AG04450 (cell line): ENCODE measurements around the gene CD300LF. TPM values are rescaled to one million over a fixed set of nuclear protein-coding genes. Genes with fewer than 3 reads are reported as not detected.

Experiments
- CTCF ChIA-PET: fragments of 300-600, 350-600 bp; formaldehyde crosslinking; extraction: SDS; loops from one replicate; lab custom pipeline; 2022; ENCODE audit warnings: antibody characterized with exemption, inconsistent platforms; lab: Charles Lee
- POLR2A ChIA-PET: fragments of 350-600 bp; formaldehyde crosslinking; extraction: SDS; loops from one replicate; lab custom pipeline; 2021; ENCODE audit warnings: antibody characterized with exemption, inconsistent platforms; lab: Yijun Ruan, JAX
- DNase-seq: peaks from one replicate; pipeline ENCODE4 v3.0.0-alpha.2; 2011; ENCODE audit warnings: low read depth, low spot score
- H3K27ac ChIP-seq: one replicate; pipeline ENCODE4 v1.5.1; 2012; ENCODE audit warnings: low read depth, low read length, control low read depth
- H3K27me3 ChIP-seq: one replicate; pipeline ENCODE4 v1.6.0; 2012; ENCODE audit warnings: low read length; ENCODE audit not compliant: control insufficient read depth, insufficient read depth
- H3K4me3 ChIP-seq: 2 replicates; pipeline ENCODE4 v1.5.1; 2011; ENCODE audit warnings: mild to moderate bottlenecking, low read depth, low read length, control low read depth
- H3K9me3 ChIP-seq: 2 replicates; pipeline ENCODE4 v1.5.1; 2012; ENCODE audit warnings: low read length; ENCODE audit not compliant: control insufficient read depth, insufficient read depth
- polyA plus RNA-seq: library from polyadenylated mRNA; depleted of rRNA; stranded (reverse); fragments of >200 nt; gene quantifications from 2 replicates; pipeline ENCODE4 v1.2.3, GENCODE V29; 2011
- TF ChIP-seq, protein P1 (sequence below): IDR thresholded peaks from 2 replicates; pipeline ENCODE4 v1.5.1; 2011; ENCODE audit warnings: low read depth, low read length, control low read depth, inconsistent platforms

Gene CD300LF
- polyA plus RNA-seq, 1 experiment = not detected

GRCh38 chr17:74755533-74755932 lies 42.8 kb upstream of the CD300LF start:
- TF ChIP-seq, protein P1, sequence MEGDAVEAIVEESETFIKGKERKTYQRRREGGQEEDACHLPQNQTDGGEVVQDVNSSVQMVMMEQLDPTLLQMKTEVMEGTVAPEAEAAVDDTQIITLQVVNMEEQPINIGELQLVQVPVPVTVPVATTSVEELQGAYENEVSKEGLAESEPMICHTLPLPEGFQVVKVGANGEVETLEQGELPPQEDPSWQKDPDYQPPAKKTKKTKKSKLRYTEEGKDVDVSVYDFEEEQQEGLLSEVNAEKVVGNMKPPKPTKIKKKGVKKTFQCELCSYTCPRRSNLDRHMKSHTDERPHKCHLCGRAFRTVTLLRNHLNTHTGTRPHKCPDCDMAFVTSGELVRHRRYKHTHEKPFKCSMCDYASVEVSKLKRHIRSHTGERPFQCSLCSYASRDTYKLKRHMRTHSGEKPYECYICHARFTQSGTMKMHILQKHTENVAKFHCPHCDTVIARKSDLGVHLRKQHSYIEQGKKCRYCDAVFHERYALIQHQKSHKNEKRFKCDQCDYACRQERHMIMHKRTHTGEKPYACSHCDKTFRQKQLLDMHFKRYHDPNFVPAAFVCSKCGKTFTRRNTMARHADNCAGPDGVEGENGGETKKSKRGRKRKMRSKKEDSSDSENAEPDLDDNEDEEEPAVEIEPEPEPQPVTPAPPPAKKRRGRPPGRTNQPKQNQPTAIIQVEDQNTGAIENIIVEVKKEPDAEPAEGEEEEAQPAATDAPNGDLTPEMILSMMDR = no peak
- no peaks in the 10 kb centered on the region; the same call in 1 of the 2 replicates for H3K9me3 ChIP-seq
- no peak for DNase-seq
- H3K27me3 ChIP-seq = no peaks in the 10 kb centered on the region
- ChIA-PET POLR2A (no interaction called here), CTCF (interaction anchor here (0.8 to 1.0 kb wide), 3 partner anchors 10 to 16 kb away, joined by 3 to 5 read pairs (median 4); no protein-coding TSS in a partner anchor)
- no peak overlapping the region for H3K27ac ChIP-seq
- no peak overlapping the region for H3K4me3 ChIP-seq

DNA sequence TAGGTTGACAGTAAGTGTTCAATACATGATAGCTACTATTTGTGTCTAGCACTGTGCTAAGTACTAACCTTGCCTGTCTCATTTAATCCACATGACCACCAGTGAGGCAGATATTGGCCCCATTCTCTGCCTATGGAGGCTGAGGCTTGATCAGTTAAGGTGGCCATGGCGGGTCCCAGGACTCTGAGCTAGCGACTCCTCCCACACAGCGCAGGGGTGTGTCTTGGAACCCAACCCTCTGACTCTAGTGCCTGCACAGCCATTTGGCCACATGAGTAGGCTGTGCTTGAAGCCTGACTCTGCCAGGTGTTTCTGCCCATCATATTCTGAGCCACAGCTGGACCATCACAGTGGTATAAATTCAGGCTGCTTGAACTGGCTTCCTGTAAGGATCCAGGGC lies 42.1 kb upstream of the CD300LF start:
- Histone ChIP-seq H3K9me3 (no peaks in the 10 kb centered on the region; the same call in 1 of the 2 replicates), H3K4me3 (no peak overlapping the region), H3K27me3 (no peaks in the 10 kb centered on the region), H3K27ac (no peak overlapping the region)
- ChIA-PET CTCF (interaction anchor here (0.9 kb wide), 1 partner anchor 36 kb away, joined by 4 read pairs; no protein-coding TSS in a partner anchor), POLR2A (no interaction called here)
- no peak for DNase-seq
- TF ChIP-seq, protein P1 = no peak

GRCh38 chr17:74752822-74753401 lies 40.2 kb upstream of the CD300LF start:
- CTCF ChIA-PET = interaction anchor here (0.6 to 1.0 kb wide), 2 partner anchors 9 to 18 kb away, joined by 3 read pairs; no protein-coding TSS in a partner anchor
- H3K27me3 ChIP-seq = peaks cover 4% of the 10 kb centered on the region
- no peak overlapping the region for H3K27ac ChIP-seq
- H3K4me3 ChIP-seq = no peak overlapping the region
- no peaks in the 10 kb centered on the region; the same call in 1 of the 2 replicates for H3K9me3 ChIP-seq
- POLR2A ChIA-PET = interaction anchor here (1.2 kb wide), 1 partner anchor 23 kb away, joined by 3 read pairs; the partner anchor contains the start of gene NAT9
- no peak for DNase-seq
- TF ChIP-seq, protein P1 = no peak

GRCh38 chr17:74752415-74752814 lies 39.7 kb upstream of the CD300LF start:
- H3K4me3 ChIP-seq = no peak overlapping the region
- CTCF ChIA-PET = interaction anchor here (1.0 kb wide), 1 partner anchor 8 kb away, joined by 3 read pairs; no protein-coding TSS in a partner anchor
- H3K9me3 ChIP-seq = no peaks in the 10 kb centered on the region; the same call in 1 of the 2 replicates
- H3K27ac ChIP-seq = no peak overlapping the region
- TF ChIP-seq, protein P1 = no peak
- peaks cover 4% of the 10 kb centered on the region for H3K27me3 ChIP-seq
- DNase-seq = no peak
- POLR2A ChIA-PET = interaction anchor here (1.2 kb wide), 1 partner anchor 24 kb away, joined by 3 read pairs; the partner anchor contains the start of gene NAT9
